Natural killer cell (primary cell): ENCODE data around the gene EFNB2. TPM values are rescaled to one million over a fixed set of nuclear protein-coding genes. Genes with fewer than 3 reads are reported as not detected.

Experiments
- ATAC-seq, 3 donors: fragments of 150-1000 bp in 2 of 3; fragments of 200-7000 bp in 1 of 3; cut with Tn5 transposase; 1 replicate in 1 of 3; 2 replicates in 2 of 3; pipeline ENCODE4 v1.10.0; 2021; ENCODE audit warnings: mild to moderate bottlenecking in 2 of 3, moderate library complexity in 2 of 3
- DNase-seq, 2 donors: peaks; one replicate each; pipeline versions ENCODE4 v3.0.0 to v3.0.0-alpha.2; 2013 to 2021; ENCODE audit warnings: mixed read lengths in 1 of 2
- H3K27ac ChIP-seq: one replicate; pipeline ENCODE4 v1.5.1; 2013; ENCODE audit warnings: mild to moderate bottlenecking, low read length
- H3K27me3 ChIP-seq: one replicate; pipeline ENCODE4 v1.6.1; 2013; ENCODE audit warnings: low read length; ENCODE audit not compliant: control insufficient read depth, insufficient read depth
- H3K36me3 ChIP-seq: one replicate; pipeline ENCODE4 v1.6.1; 2013; ENCODE audit warnings: low read length; ENCODE audit not compliant: control insufficient read depth, insufficient read depth
- H3K4me1 ChIP-seq: one replicate; pipeline ENCODE4 v1.6.1; 2013; ENCODE audit warnings: low read length; ENCODE audit not compliant: control insufficient read depth, insufficient read depth
- H3K4me3 ChIP-seq: one replicate; pipeline ENCODE4 v1.5.1; 2013; ENCODE audit warnings: low read length
- H3K9me3 ChIP-seq: one replicate; pipeline ENCODE4 v1.6.1; 2013; ENCODE audit warnings: low read length; ENCODE audit not compliant: control insufficient read depth, insufficient read depth
- H3K27ac Mint-ChIP-seq, 2 donors: one replicate each; pipeline ENCODE4 v1.8.0; 2022; ENCODE audit warnings: mild to moderate bottlenecking in 2 of 2, mixed read lengths in 2 of 2, moderate library complexity in 1 of 2
- H3K27me3 Mint-ChIP-seq, 2 donors: one replicate each; pipeline ENCODE4 v1.8.0; 2022; ENCODE audit warnings: low read depth in 2 of 2, mixed read lengths in 2 of 2
- H3K36me3 Mint-ChIP-seq: one replicate; pipeline ENCODE4 v1.8.0; 2022; ENCODE audit warnings: mixed read lengths
- H3K4me1 Mint-ChIP-seq, 2 donors: one replicate each; pipeline ENCODE4 v1.8.0; 2022; ENCODE audit warnings: mixed read lengths in 2 of 2
- H3K4me3 Mint-ChIP-seq: one replicate; pipeline ENCODE4 v1.8.0; 2022; ENCODE audit warnings: mild to moderate bottlenecking, moderate library complexity, mixed read lengths
- H3K9me3 Mint-ChIP-seq, 2 donors: one replicate each; pipeline ENCODE4 v1.8.0; 2022; ENCODE audit warnings: mixed read lengths in 2 of 2
- WGBS: methylation state at CpG from one replicate; pipeline ENCODE4 v1.1.7; 2013; ENCODE audit warnings: missing lambda C conversion rate; ENCODE audit not compliant: insufficient coverage; 5-methylcytosine and 5-hydroxymethylcytosine counted together
- intact Hi-C: fragments of 100-400 bp; cut with micrococcal nuclease; formaldehyde crosslinking; loops from one replicate; pipeline ENCODE4 v1.14.2; 2022
- total RNA-seq, 4 donors: library from RNA; stranded (reverse); fragments of 120-200 nt in 1 of 4; gene quantifications; one replicate each; pipeline versions ENCODE4 v1.2.3 to v1.2.4, GENCODE V29; 2013 to 2022
- TF ChIP-seq, protein P1 (sequence below): fragments of 200-600 bp; IDR thresholded peaks from one replicate; pipeline ENCODE4 v1.8.0; 2022; ENCODE audit warnings: antibody characterized with exemption

EFNB2 gene
- total RNA-seq, 3 donors from 2014 or later (not counting 1 experiment from before 2014, with no cell fraction given): 0.16 to 0.33 (median 0.33) TPM

DNA sequence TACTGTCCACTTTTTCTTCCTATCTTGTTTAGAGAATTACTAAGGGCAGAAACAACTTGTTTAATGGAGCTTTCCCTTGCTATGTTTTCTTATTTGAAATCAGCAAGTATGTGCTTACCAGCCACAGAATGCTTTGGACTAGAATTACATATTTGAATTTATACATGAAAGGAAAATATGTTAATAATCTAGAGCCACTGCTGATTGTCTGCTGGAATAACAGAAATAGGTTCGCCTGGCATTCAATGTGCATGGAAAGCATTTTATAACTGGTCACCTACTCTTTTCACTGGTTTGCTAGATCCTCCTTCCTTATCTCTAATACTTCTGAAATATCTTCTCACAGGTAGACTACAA, 8.0 kb downstream of the EFNB2 start:
- intact Hi-C loops: no loop called here
- no peak overlapping the region for H3K4me3 ChIP-seq
- Mint-ChIP-seq H3K36me3 (no peaks in the 10 kb centered on the region), H3K4me1 (no peaks in the 10 kb centered on the region), H3K4me3 (no peak overlapping the region), H3K27me3 (peaks cover 35 to 79% of the 10 kb centered on the region in 2 donors), H3K27ac (no peak overlapping the region), H3K9me3 (no peaks in the 10 kb centered on the region)
- H3K4me1 ChIP-seq: no peaks in the 10 kb centered on the region
- no peaks in the 10 kb centered on the region for H3K36me3 ChIP-seq
- peaks cover 16% of the 10 kb centered on the region for H3K27me3 ChIP-seq
- no peaks in the 10 kb centered on the region for H3K9me3 ChIP-seq
- no peak overlapping the region for H3K27ac ChIP-seq
- WGBS: 80% methylated on average over 1 of the region's 1 CpG
- DNase-seq (no peak), ATAC-seq (no peak)
- TF ChIP-seq, protein P1, sequence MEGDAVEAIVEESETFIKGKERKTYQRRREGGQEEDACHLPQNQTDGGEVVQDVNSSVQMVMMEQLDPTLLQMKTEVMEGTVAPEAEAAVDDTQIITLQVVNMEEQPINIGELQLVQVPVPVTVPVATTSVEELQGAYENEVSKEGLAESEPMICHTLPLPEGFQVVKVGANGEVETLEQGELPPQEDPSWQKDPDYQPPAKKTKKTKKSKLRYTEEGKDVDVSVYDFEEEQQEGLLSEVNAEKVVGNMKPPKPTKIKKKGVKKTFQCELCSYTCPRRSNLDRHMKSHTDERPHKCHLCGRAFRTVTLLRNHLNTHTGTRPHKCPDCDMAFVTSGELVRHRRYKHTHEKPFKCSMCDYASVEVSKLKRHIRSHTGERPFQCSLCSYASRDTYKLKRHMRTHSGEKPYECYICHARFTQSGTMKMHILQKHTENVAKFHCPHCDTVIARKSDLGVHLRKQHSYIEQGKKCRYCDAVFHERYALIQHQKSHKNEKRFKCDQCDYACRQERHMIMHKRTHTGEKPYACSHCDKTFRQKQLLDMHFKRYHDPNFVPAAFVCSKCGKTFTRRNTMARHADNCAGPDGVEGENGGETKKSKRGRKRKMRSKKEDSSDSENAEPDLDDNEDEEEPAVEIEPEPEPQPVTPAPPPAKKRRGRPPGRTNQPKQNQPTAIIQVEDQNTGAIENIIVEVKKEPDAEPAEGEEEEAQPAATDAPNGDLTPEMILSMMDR: no peak

DNA sequence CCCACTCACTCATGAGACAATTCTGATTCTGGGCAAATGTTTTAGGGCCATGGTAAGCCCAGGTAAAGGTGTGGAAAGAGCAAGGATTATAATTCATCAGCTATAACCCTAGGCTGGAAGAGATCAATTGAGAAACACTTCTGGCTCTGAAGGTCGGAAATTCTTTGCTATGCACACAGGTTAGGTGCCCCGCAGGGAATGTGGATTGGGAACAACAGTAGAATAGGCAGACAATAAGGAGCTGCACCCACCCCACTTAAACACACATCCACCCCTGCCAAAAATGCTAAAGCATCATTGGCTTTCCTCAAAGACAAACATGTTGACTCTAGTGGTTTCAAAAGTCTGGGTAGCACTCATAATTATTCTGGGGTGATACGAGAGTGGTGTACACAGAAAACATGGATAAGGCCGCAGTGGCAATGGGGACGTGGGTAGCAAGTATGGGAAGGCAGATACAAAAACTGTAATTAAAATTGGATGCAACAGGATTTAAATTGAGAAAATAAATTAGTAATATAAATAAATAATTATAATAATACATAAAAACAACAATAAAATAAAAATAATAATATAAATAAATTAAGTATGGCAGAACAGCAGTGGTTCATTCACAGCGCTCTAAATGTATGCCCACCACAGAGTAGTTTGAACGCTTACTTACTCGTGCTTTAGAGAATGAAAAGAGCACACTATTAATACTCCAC, 8.6 kb downstream of the EFNB2 start:
- intact Hi-C loops: no loop called here
- Mint-ChIP-seq H3K4me1 (no peaks in the 10 kb centered on the region), H3K9me3 (no peaks in the 10 kb centered on the region), H3K36me3 (no peaks in the 10 kb centered on the region), H3K27me3 (peaks cover 30 to 79% of the 10 kb centered on the region in 2 donors), H3K4me3 (no peak overlapping the region), H3K27ac (no peak overlapping the region)
- 79% methylated on average over 6 of the region's 8 CpGs for WGBS
- DNase-seq: no peak
- no peaks in the 10 kb centered on the region for H3K4me1 ChIP-seq
- H3K27me3 ChIP-seq: peaks cover 11% of the 10 kb centered on the region
- no peaks in the 10 kb centered on the region for H3K9me3 ChIP-seq
- ATAC-seq: no peak
- H3K27ac ChIP-seq: no peak overlapping the region
- no peak overlapping the region for H3K4me3 ChIP-seq
- H3K36me3 ChIP-seq: no peaks in the 10 kb centered on the region
- TF ChIP-seq, protein P1: no peak

DNA sequence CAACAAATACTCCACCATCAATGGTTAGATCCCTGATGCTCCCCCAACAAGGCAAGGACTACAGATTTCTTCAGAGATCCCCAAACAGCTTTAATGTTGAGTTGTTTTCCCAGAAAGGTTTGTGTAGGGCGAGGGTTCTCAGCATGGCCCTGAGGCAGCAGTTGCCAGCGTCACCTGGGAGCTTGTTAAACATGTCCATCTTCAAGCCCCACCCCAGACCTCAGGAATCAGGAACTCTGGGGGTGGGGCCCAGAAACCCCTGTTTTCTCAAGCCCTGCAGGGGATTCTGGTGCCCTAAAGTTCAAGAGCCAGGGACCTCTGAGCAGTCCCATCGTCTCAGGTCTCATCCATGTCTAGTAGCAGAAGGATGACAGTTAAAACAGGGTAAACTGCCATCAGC, 9.6 kb downstream of the EFNB2 start:
- no peak overlapping the region for H3K27ac Mint-ChIP-seq
- Histone ChIP-seq H3K27ac (no peak overlapping the region), H3K9me3 (no peaks in the 10 kb centered on the region), H3K36me3 (no peaks in the 10 kb centered on the region), H3K4me1 (no peaks in the 10 kb centered on the region), H3K27me3 (peaks cover 6% of the 10 kb centered on the region), H3K4me3 (no peak overlapping the region)
- intact Hi-C loops: no loop called here
- H3K4me1 Mint-ChIP-seq: no peaks in the 10 kb centered on the region
- TF ChIP-seq, protein P1: no peak
- no peak overlapping the region for H3K4me3 Mint-ChIP-seq
- 90% methylated on average over 3 of the region's 3 CpGs for WGBS
- peaks cover 31 to 72% of the 10 kb centered on the region in 2 donors for H3K27me3 Mint-ChIP-seq
- ATAC-seq (no peak), DNase-seq (no peak)
- H3K9me3 Mint-ChIP-seq: no peaks in the 10 kb centered on the region
- H3K36me3 Mint-ChIP-seq: no peaks in the 10 kb centered on the region

DNA sequence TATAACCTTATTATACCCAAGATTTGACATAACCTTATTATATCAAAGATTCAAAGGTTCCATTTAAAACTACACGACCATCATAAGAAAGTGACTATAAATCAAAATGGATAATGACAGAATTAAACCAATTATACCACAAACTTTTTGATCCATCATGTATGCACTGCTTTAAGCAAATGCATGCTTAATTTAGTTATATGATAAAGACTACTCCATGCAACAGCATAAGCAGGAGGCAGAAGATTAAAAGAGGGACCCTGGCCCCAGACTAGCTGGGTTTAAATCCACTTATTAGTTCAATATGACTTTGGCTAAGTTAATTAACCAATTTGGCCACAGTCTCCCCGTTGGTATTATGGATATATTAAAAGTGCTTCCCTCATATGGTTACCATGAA, 11.4 kb downstream of the EFNB2 start:
- Mint-ChIP-seq H3K27me3 (peaks cover 21 to 55% of the 10 kb centered on the region in 2 donors), H3K27ac (no peak overlapping the region), H3K4me3 (no peak overlapping the region), H3K4me1 (no peaks in the 10 kb centered on the region), H3K9me3 (no peaks in the 10 kb centered on the region), H3K36me3 (no peaks in the 10 kb centered on the region)
- no peaks in the 10 kb centered on the region for H3K36me3 ChIP-seq
- 40% methylated on average over 1 of the region's 2 CpGs for WGBS
- DNase-seq (no peak), ATAC-seq (no peak)
- H3K9me3 ChIP-seq: no peaks in the 10 kb centered on the region
- TF ChIP-seq, protein P1: no peak
- no peak overlapping the region for H3K27ac ChIP-seq
- no peaks in the 10 kb centered on the region for H3K27me3 ChIP-seq
- no peaks in the 10 kb centered on the region for H3K4me1 ChIP-seq
- intact Hi-C loops: no loop called here
- no peak overlapping the region for H3K4me3 ChIP-seq
